Endothelial cell of umbilical vein (primary cell): ENCODE measurements around the gene KCNG3. TPM values are rescaled to one million over a fixed set of nuclear protein-coding genes. Genes with fewer than 3 reads are reported as not detected.

ENCODE experiments used
- BruUV-seq: library from RNA; stranded (reverse); fragments of 400-500 nt; replicated peaks from 2 replicates; lab custom pipeline; 2021; lab: Mats Ljungman, UMichigan
- CTCF ChIA-PET: fragments of 300-600, 350-600 bp; sonication (Branson Sonifier 250); formaldehyde crosslinking; loops from one replicate; lab custom pipeline; 2021; ENCODE audit warnings: antibody characterized with exemption, inconsistent platforms; lab: Charles Lee
- POLR2A ChIA-PET: fragments of 300-600, 350-600 bp; sonication (Branson Sonifier 250); formaldehyde crosslinking; loops from one replicate; lab custom pipeline; 2021; ENCODE audit warnings: antibody characterized with exemption, inconsistent platforms; lab: Charles Lee
- DNase-seq: peaks from one replicate; pipeline ENCODE4 v3.0.0-alpha.2; 2011; ENCODE audit warnings: low read depth, low spot score
- FAIRE-seq: peaks from 2 replicates; lab custom pipeline; 2011; peaks lifted over from hg19 to GRCh38; lab: Jason Lieb, UNC
- H2AFZ ChIP-seq: 2 replicates; pipeline ENCODE4 v1.6.0; 2012; ENCODE audit warnings: low read depth, low read length, control low read depth, inconsistent platforms
- H3K27ac ChIP-seq: 2 replicates; pipeline ENCODE4 v1.5.1; 2011; ENCODE audit warnings: low read depth, mild to moderate bottlenecking, control low read depth, low read length, moderate library complexity; ENCODE audit not compliant: insufficient read depth
- H3K27me3 ChIP-seq, 2 experiments: 2 replicates each; pipeline versions ENCODE4 v1.6.0 to v1.6.1; 2011; ENCODE audit warnings: low read length in 2 of 2, mixed read lengths in 1 of 2; ENCODE audit not compliant: control insufficient read depth in 2 of 2, insufficient read depth in 2 of 2
- H3K36me3 ChIP-seq, 2 experiments: 2 replicates in 1 of 2; 3 replicates in 1 of 2; pipeline ENCODE4 v1.5.1; 2011; ENCODE audit warnings: low read length in 2 of 2, mild to moderate bottlenecking in 1 of 2, moderate library complexity in 1 of 2; ENCODE audit not compliant: control insufficient read depth in 2 of 2, insufficient read depth in 2 of 2; ENCODE audit errors: extremely low read depth in 1 of 2
- H3K4me1 ChIP-seq: 3 replicates; pipeline ENCODE4 v1.5.1; 2011; ENCODE audit warnings: mild to moderate bottlenecking, low read length; ENCODE audit not compliant: control insufficient read depth, insufficient read depth; ENCODE audit errors: extremely low read depth
- H3K4me2 ChIP-seq: 2 replicates; pipeline ENCODE4 v1.6.1; 2011; ENCODE audit warnings: low read length, control low read depth, mixed read lengths; ENCODE audit not compliant: insufficient read depth
- H3K4me3 ChIP-seq, 3 experiments: fragments of 200-600 bp in 1 of 3; sonication (generic), shearing (Covaris generic) in 1 of 3; replicated peaks in 1 of 3; 2 replicates each; pipeline ENCODE4 v1.5.1; 2011 to 2016; ENCODE audit warnings: control low read depth in 3 of 3, low read length in 3 of 3, mild to moderate bottlenecking in 2 of 3, inconsistent platforms in 1 of 3, low read depth in 1 of 3, moderate library complexity in 1 of 3; ENCODE audit not compliant: insufficient read depth in 1 of 3
- H3K79me2 ChIP-seq: 2 replicates; pipeline ENCODE4 v1.6.0; 2012; ENCODE audit warnings: low read length, inconsistent platforms; ENCODE audit not compliant: control insufficient read depth, insufficient read depth
- H3K9ac ChIP-seq: replicated peaks from 2 replicates; pipeline ENCODE3; 2011; ENCODE audit warnings: low read length, control low read depth; ENCODE audit not compliant: insufficient read depth; ENCODE audit errors: extremely low read depth
- H3K9me1 ChIP-seq: replicated peaks from 3 replicates; pipeline ENCODE4 v1.6.0; 2011; ENCODE audit warnings: mild to moderate bottlenecking, low read length; ENCODE audit not compliant: control insufficient read depth, insufficient read depth; ENCODE audit errors: extremely low read depth
- H3K9me3 ChIP-seq: replicated peaks from 2 replicates; pipeline ENCODE4 v1.5.1; 2012; ENCODE audit warnings: low read length, inconsistent platforms; ENCODE audit not compliant: control insufficient read depth, insufficient read depth
- H4K20me1 ChIP-seq: replicated peaks from 2 replicates; pipeline ENCODE3; 2011; ENCODE audit warnings: mild to moderate bottlenecking, low read length; ENCODE audit not compliant: control insufficient read depth, insufficient read depth; ENCODE audit errors: extremely low read depth
- EZH2 ChIP-seq: IDR thresholded peaks from 2 replicates; pipeline ENCODE4 v1.6.1; 2012; ENCODE audit warnings: borderline replicate concordance, low read depth, mild to moderate bottlenecking, moderate library complexity, low read length, inconsistent platforms; ENCODE audit not compliant: severe bottlenecking
- FOS ChIP-seq: IDR thresholded peaks from 2 replicates; pipeline ENCODE4 v1.6.1; 2011; ENCODE audit warnings: mild to moderate bottlenecking, low read length, moderate library complexity, borderline replicate concordance; ENCODE audit not compliant: insufficient read depth
- GATA2 ChIP-seq: IDR thresholded peaks from 2 replicates; pipeline ENCODE4 v1.7.0; 2011; ENCODE audit warnings: low read depth, mild to moderate bottlenecking, moderate library complexity, mixed read lengths, low read length; ENCODE audit not compliant: insufficient read length, insufficient read depth
- JUN ChIP-seq: IDR thresholded peaks from 2 replicates; pipeline ENCODE4 v1.6.1; 2011; ENCODE audit warnings: borderline replicate concordance, low read depth; ENCODE audit not compliant: insufficient read length, insufficient read depth
- MYC ChIP-seq: IDR thresholded peaks from one replicate; pipeline ENCODE4 v1.6.1; 2011; ENCODE audit warnings: mild to moderate bottlenecking, low read depth, low read length
- POLR2A ChIP-seq: IDR thresholded peaks from 2 replicates; pipeline ENCODE4 v1.6.1; 2012; ENCODE audit warnings: low read depth, mild to moderate bottlenecking, control low read depth, low read length
- POLR2AphosphoS5 ChIP-seq: IDR thresholded peaks from 2 replicates; pipeline ENCODE4 v1.6.1; 2012; ENCODE audit warnings: low read depth, mild to moderate bottlenecking, control low read depth, low read length, moderate library complexity; ENCODE audit not compliant: insufficient read depth
- dilution Hi-C: fragments of 300-500 bp; cut with MboI; formaldehyde crosslinking; loops from one replicate; pipeline ENCODE4 v1.15.0; 2019; ENCODE audit warnings: low sequenced_read_pairs; ENCODE audit not compliant: extremely low pct_ligation_motif_present
- intact Hi-C: fragments of 100-400 bp; cut with micrococcal nuclease; formaldehyde crosslinking; loops from one replicate; pipeline ENCODE4 v1.10.0; 2022
- polyA plus RNA-seq, 4 experiments: library from polyadenylated mRNA; depleted of rRNA in 3 of 4; stranded (reverse) in 3 of 4; unstranded in 1 of 4; fragments of >200 nt; gene quantifications; 2 replicates each; pipeline versions ENCODE4 v1.2.1 to v1.2.3, GENCODE V29; 2011 to 2012; ENCODE audit warnings: missing spikeins in 1 of 4
- total RNA-seq: library from RNA; stranded (reverse); gene quantifications from 2 replicates; pipeline ENCODE4 v1.2.3, GENCODE V29; 2021
- TF ChIP-seq, protein P1 (sequence below): IDR thresholded peaks from 2 replicates; pipeline ENCODE4 v1.6.1; 2011; ENCODE audit not compliant: insufficient read depth, insufficient read length
- TF ChIP-seq, protein P2 (sequence below), 2 donors: IDR thresholded peaks; 1 replicate in 1 of 2; 2 replicates in 1 of 2; pipeline ENCODE4 v1.5.1; 2011; ENCODE audit warnings: low read length in 2 of 2, mild to moderate bottlenecking in 2 of 2, moderate library complexity in 2 of 2, control low read depth in 1 of 2, inconsistent platforms in 1 of 2, low read depth in 1 of 2; ENCODE audit not compliant: insufficient read depth in 1 of 2; ENCODE audit errors: extremely low read depth in 1 of 2

KCNG3 gene
- total and polyA plus RNA-seq, 2 donors (not counting 3 experiments of a cell fraction or from before 2014, with no cell fraction given): 0.15 TPM; not detected in 1

DNA sequence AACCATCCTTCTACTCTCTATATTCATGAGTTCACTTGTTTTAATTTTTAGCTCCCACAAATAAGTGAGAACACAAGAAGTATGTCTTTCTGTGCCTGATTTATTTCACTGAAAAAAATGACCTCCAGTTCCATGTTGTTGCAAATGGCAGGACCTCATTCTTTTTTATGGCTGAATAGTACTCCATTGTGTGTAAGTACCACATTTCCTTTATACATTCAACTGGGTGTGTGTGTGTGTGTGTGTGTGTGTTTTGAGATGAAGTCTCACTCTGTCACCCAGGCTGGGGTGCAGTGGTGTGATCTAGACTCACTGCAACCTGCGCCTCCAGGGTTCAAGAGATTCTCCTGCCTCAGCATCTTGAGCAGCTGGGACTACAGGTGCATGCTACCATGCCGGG, 41.2 kb downstream of the KCNG3 start:
- dilution Hi-C loops (no loop called here), intact Hi-C loops (no loop called here)
- Histone ChIP-seq H3K36me3 (no peaks in the 10 kb centered on the region), H3K27me3 (no peaks in the 10 kb centered on the region), H2AFZ (no peak overlapping the region), H3K4me1 (no peaks in the 10 kb centered on the region), H3K79me2 (no peaks in the 10 kb centered on the region), H4K20me1 (no peaks in the 10 kb centered on the region), H3K4me2 (no peak overlapping the region), H3K4me3 (no peak overlapping the region), H3K9me3 (no peaks in the 10 kb centered on the region), H3K9me1 (no peaks in the 10 kb centered on the region), H3K27ac (no peak overlapping the region), H3K9ac (no peak overlapping the region)
- TF ChIP-seq GATA2 (no peak), EZH2 (no peak), FOS (no peak), POLR2A (no peak), POLR2AphosphoS5 (no peak), JUN (no peak), MYC (no peak)
- TF ChIP-seq, protein P1, sequence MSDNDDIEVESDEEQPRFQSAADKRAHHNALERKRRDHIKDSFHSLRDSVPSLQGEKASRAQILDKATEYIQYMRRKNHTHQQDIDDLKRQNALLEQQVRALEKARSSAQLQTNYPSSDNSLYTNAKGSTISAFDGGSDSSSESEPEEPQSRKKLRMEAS: no peak
- TF ChIP-seq, protein P2, sequence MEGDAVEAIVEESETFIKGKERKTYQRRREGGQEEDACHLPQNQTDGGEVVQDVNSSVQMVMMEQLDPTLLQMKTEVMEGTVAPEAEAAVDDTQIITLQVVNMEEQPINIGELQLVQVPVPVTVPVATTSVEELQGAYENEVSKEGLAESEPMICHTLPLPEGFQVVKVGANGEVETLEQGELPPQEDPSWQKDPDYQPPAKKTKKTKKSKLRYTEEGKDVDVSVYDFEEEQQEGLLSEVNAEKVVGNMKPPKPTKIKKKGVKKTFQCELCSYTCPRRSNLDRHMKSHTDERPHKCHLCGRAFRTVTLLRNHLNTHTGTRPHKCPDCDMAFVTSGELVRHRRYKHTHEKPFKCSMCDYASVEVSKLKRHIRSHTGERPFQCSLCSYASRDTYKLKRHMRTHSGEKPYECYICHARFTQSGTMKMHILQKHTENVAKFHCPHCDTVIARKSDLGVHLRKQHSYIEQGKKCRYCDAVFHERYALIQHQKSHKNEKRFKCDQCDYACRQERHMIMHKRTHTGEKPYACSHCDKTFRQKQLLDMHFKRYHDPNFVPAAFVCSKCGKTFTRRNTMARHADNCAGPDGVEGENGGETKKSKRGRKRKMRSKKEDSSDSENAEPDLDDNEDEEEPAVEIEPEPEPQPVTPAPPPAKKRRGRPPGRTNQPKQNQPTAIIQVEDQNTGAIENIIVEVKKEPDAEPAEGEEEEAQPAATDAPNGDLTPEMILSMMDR (IDR thresholded peaks at IDR 0.05; ENCODE audit: extremely low read depth in 1 of 2, insufficient read depth in 1 of 2, low read depth in 1 of 2, low read length in 2 of 2): no peak
- ChIA-PET CTCF (no interaction called here), POLR2A (no interaction called here)
- FAIRE-seq (no peak), DNase-seq (no peak)
- no TSS peak for BruUV-seq
